OCI-LY7 (cell line): ENCODE measurements around the gene AGT.

Source experiments
- EZH2phosphoT487 ChIP-seq: fragments of 200-600 bp; sonication (generic); IDR thresholded peaks from 2 replicates; pipeline ENCODE4 v1.6.1; 2018; ENCODE audit warnings: low read depth, borderline replicate concordance, mild to moderate bottlenecking, mixed run types, antibody characterized with exemption, low read length, moderate library complexity, mixed read lengths
- TF ChIP-seq, protein P1 (sequence below): fragments of 200-600 bp; sonication (generic); conservative IDR thresholded peaks from 2 replicates; pipeline ENCODE4 v1.5.1; 2014; ENCODE audit warnings: mild to moderate bottlenecking, antibody characterized with exemption, low read length, moderate library complexity, mixed read lengths

DNA sequence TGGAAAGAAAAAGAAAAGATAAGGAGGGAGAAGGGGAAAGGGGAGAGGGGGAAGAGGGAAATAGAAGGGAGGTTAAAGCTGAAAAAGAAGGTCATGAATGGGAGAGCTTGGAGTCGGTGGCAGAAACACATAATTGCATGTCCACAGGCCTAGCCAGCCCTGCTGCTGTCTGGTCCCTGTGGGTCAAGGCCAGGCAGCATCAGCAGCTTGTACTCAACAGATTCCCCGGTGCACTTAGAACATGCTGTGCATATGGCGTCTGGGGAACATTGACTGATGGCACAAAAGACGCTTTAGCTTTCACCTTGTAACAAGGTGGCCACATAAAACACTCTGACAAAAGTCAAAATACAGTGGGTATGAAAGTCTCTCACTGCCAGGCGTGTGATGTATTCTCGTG is 45.7 kb downstream of the AGT start:
- TF ChIP-seq, protein P1, sequence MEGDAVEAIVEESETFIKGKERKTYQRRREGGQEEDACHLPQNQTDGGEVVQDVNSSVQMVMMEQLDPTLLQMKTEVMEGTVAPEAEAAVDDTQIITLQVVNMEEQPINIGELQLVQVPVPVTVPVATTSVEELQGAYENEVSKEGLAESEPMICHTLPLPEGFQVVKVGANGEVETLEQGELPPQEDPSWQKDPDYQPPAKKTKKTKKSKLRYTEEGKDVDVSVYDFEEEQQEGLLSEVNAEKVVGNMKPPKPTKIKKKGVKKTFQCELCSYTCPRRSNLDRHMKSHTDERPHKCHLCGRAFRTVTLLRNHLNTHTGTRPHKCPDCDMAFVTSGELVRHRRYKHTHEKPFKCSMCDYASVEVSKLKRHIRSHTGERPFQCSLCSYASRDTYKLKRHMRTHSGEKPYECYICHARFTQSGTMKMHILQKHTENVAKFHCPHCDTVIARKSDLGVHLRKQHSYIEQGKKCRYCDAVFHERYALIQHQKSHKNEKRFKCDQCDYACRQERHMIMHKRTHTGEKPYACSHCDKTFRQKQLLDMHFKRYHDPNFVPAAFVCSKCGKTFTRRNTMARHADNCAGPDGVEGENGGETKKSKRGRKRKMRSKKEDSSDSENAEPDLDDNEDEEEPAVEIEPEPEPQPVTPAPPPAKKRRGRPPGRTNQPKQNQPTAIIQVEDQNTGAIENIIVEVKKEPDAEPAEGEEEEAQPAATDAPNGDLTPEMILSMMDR: no peak
- TF ChIP-seq EZH2phosphoT487: no peak
